Muscle of arm (tissue), 12 donors: ENCODE results near the gene DGCR8. TPM values are rescaled to one million over a fixed set of nuclear protein-coding genes. Genes with fewer than 3 reads are reported as not detected.
"Not testable (repeated sequence)": the region's sequence is repeated elsewhere in the genome, so short reads cannot be mapped to it uniquely, and the experiment has no call there.

Experiments
- DNase-seq: peaks from one replicate; pipeline ENCODE4 v3.0.0-alpha.2; 2013
- polyA plus RNA-seq, 12 donors: library from polyadenylated mRNA; unstranded; fragments of 120-200 nt; gene quantifications; one replicate each; pipeline ENCODE4 v1.2.1, GENCODE V29; 2013; ENCODE audit not compliant: insufficient read length in 12 of 12

Gene DGCR8
- polyA plus RNA-seq, 12 donors, result 25.1 to 50.1 (median 36.7) TPM; not detected in 1

DNA sequence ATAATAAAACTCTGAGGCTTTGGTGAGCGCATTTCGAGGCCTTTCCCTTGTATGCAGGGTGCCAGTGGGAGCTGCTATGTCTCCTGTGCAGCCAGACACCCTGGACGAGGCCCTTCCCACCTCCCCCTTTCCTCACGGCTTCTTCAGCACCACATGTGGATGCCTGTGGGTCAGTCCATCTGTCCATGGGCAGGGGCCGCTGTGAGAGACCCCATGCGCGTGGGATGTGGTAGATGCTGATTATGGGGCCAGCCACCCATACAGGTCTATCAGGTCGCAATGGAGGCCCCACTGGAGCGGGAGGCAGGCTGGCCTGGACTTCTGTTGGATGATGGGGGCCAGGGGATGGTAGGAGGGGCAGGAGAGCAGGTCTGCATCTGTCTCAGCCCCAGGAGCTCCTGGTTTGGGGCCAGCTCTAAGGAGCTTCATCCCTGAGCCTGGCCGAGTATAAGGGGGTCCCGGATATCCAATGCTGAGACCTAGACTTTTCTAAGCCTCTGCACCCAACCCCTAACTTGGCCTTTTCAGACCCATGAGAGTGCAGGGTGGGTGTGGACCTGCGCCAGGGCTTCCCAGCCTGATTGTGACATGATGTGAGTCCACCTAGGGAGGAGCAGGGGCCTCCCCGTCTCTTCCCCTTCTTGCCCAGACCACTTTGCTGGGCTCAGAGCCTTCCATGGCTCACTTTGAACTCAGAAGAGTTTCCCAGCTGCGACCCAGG lies 14.0 kb upstream of the DGCR8 start:
- no peak for DNase-seq

DNA sequence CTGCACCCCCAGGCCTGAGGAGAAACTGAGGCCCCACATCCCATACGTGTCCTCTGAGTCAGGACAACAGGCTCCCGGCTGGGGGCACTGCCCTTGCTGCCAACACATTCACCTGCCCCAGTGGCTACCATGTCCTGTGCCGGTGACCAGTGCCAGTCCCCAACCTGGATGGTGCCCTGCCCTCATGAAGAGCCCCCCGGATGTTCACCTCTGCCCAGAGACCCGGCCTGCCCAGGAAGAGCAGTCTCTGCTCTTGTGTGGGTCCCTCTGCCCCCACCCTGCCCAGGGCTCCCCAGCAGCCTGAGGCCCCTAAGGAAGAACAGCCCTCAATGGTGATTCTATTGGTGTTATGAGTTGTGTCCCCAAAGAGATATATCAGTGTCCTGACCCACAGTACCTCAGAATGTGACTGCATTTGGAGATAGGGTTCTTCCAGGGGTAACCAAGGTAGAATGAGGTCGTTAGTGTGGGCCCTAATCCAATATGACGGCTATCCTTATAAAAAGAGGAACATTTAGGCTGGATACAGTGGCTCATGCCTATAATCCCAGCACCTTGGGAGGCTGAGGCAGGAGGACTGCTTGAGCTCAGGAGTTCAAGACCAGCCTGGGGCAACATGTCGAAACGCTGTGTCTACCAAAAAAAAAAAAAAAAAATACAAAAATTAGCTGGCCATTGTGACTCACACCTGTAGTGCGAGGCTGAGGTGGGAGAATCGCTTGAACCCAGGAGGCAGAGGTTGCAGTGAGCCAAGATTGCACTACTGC lies 13.2 kb upstream of the DGCR8 start:
- DNase-seq, result no peak

DNA sequence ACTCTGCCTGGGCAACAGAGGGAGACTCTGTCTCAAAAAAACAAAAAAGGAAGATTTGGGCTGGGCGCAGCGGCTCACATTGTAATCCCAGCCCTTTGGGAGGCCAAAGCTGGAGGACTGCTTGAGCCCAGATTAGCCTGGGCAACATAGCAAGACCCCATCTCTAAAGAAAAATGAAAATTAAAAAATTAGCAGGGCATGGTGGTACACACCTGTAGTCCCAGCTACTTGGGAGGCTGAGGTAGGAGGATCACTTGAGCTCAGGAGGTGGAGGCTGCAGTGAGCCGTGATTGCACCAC lies 12.7 kb upstream of the DGCR8 start:
- DNase-seq, result not testable (repeated sequence)

DNA sequence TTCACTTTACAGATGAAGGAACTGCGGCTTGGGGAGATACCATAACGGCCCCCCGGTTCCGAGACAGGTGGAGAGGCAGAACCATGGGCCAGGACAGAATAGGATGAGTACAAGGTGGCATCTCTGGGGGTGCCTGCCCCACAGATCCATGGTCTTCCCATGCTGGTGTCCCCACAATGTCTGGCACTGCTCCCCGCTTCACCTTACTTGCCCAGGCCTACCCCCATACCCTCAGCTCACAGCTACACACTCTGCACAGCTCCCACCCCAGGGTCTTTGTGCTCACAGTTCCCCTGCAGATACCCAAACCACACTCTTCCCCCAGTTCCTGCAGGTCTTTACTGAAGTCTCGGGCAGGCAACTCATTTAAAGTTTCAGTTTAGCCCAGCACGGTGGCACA lies 11.4 kb upstream of the DGCR8 start:
- no peak for DNase-seq

DNA sequence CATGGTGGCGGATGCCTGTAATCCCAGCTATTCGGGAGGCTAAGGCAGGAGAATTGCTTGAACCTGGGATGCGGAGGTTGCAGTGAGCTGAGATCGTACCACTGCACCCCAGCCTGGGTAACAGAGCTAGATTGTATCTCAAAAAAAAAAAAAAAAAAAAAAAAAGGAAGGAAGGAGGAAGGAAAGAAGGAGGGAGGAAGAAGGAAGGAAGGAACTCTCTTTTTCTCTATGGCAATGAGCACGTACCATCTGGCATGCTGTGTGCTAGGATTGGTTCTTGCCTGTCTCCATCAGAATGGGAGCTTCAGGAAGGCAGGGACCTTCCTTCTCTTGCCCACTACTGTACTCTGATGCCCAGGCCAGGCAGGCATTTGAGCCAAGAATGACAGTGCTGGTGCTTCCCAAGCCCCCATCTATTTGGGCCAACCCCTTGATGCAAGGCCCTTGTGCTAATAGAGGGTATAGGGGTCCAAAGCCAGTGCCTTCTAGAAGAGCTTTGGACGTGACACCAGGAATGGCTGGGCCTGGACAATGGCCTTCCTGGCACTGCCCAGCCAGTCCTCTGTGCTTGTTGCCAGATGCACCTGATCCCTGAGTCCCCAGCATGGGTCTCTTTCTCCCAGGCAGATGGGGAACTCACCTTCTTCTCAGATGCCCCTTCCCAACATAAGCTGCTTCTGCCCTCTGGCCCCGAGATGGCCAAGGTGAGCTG lies 10.6 kb upstream of the DGCR8 start:
- DNase-seq, result no peak

DNA sequence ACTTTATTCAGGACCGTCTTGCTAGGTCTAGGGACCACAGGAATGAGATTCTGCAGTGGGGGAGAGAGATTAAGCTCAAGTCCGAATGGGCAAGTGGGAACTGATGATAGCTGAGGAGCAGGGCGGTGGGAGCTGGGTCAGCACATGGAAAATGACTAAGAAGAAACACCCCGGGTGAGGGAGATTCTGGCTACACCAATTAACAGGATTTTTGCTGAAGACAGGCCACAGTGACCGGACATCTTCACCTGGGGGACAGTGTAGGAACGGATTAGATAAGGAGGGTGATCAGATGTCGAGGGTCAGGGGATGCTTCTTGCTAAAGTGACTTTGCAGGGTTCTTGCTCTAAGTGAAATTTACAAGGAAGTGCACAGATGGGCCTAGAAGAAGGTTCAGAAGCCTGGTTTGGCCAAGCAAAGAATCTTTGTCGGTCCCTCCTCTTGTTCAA lies 8.5 kb upstream of the DGCR8 start:
- DNase-seq, result no peak

DNA sequence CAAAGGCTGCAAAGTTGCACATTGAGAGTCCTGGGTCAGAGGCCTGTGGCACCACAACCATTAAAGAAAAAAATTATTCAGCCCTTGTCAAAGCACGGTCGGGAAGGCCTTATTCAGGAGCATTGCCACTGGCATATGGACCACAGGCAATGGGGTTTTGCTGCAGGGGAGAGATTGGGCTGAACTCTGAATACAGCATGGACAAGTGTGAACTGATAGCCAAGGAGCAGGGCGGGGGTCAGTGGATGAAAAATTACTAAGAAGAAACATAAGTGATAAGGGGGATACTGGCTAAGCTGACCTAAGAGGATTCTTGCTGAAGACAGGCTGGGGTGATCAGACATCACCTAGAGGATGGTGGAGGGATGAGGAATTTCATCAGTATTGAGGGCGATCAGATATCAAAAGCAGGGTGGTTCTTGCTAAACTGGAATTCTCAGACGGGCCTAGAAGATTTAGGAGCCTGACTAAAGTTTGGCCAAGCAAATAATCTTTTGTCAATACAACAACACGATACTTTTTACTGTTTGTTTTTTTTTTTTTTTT lies 3.3 kb upstream of the DGCR8 start:
- no peak for DNase-seq

DNA sequence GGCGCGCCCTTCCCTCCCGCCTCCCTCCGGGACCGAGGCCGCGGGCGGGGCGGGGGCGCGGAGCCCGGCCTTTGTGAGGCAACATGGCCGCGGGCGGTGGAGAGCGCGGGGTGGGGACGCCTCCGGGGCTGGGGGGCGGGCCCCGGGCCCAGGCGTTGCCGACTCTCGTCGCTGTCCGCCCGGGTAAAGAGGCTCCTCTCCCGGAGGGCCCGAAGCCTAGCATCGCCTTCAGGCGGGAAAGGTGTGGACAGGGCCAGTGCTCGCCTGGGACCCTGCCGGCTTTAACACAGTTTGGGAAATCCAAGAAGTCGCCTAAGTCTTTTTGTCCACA lies 369 bp downstream of the DGCR8 start:
- peak; percentile 56 for DNase-seq

DNA sequence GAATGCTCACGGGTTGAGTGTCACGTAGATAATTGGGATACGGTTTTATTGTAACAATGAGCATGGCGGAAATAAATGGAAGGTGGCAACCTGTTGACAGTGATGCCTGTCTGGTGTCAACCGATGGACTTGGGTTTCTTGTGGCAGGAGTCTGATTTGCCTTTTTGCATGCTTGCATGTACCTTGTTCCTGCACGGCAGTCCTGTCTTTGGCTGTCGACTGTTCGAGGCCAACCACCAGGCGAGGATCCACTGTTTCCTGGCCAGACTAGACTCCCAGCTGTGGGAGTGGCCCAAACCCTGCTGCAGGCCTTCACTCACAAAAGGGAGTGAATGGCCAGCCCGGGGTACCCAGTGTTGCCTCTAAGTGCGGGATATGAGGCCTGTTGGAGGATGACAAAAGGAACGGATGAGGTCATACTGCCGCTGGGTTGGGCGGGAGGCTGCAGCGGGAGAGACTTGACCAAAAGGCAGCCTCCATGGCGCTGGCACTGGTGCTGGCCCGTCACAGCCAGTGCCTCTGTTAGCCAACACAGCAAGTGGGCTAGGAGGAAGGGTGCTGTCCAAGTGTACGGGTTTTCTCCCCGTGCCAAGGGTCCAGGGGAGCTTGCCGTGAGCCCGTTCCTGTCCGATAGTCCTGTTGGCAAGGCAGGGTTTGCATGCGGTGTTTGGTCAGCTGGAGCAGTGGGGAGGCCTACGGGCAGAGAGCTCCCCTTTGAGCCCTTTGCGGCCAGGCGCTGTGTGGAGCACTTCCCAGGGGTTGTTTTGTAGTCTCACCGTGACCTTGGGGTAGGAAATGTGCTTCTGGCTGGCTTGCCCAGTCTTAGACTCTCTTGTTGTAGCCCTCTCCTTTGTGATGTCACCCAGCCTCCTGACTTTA lies 974 bp downstream of the DGCR8 start:
- peak; percentile 54 for DNase-seq

DNA sequence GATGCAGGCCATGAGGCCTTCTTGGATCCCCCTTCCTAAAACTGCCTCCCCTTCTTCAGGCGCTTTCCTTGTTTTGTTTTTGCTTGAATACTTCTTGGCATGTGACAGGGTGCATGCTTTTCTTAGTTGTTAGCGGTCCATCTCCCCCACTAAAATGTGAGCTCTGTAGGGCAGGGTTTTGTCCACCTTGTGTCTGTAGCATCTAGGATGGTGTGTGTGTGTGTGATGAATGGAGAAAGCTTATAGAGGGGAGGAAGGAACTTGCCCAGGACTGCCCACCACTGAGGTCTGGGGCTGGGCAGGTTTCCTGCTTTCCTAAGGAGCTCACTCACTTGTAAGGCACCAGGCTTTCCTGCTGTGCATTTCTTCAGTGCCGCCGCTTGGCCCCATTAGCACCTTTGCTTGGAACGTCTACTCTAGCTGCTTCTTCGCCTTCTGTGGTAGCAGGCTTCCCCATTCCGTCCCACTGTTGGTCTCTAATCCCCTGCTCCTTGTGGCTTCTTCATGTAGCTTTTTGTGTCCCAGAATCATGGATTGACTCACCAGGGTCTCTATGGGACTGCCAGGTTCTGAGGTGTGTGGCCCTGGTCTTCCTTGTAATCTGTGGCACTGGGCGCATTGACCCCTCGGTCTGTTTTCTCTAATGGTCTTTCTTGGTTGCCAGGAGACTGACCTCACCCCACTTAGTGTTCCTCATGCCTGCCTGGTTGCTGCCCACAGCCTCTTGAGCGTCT lies 3.3 kb downstream of the DGCR8 start:
- no peak for DNase-seq

DNA sequence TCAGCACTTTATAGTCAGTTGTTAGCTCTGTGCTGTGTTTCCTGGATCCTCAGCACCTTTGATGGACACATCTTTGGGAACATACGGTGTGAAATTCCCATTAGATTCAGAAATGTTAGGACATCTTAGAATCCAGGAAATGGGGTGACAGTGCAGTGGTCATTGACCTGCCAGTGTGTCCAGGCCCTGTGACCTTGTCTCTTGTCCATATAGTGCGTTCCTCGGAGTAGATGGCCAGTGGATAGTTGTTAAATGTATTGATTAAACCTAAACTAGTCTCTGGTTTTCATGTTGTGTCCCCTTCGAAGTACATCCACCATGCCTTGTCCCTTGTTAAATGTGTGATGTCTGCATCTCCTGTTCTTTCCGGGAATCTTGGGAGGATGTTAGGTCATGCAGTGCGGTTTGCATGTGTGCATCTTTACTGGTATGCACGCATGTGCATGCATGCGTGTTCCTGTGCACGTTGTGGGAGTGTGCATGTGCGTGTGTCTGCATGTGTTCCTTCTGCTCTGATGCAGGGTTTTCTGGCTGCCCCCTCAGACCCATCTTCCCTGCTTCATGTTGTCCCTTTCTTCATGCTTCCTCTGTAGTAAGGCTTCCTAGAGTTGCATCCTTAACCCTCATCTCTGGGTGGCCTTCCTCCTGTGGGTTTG lies 4.0 kb downstream of the DGCR8 start:
- DNase-seq, result no peak

DNA sequence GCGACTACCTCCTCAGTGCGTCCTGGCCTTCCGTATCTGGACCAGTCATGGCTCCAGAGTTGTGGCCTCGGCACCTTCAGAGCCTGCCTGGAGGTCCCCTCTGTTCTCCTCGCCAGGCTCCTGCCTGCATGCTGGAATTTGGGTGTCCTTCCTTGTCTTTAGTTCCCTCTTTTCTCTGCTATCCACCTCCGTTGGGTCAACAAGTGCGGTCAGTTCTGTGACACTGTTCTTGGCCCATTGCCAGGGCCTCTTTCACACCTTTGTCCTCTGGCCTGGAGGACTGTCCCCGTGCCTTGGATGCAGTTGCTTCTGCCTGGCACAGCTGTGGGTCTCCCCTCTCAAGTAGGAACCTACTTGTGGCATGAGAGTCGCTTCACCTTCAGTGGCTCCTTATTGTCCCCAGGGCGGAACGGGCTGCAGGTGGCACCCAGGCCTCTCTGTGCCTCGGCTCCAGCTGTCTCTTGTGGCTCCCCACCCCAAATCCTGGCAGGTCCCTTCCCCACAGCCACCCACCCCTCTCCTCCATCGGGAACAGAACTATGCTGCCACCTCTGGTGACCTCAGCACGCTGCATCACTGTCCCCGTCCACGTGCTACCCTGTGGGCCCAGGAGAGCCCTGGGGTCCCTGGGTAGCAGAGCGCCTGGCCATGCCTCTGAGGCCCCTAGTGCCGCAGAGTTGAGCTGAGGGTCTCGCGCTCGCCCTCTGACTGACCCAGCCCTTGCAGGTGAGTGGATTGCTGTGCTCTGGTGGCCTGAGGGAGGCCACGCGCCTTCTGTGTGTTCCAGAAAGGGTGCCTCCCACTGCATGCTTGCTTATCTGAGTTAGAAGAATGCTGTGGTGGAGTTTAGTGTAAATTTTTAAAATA lies 4.7 kb downstream of the DGCR8 start:
- no peak for DNase-seq

DNA sequence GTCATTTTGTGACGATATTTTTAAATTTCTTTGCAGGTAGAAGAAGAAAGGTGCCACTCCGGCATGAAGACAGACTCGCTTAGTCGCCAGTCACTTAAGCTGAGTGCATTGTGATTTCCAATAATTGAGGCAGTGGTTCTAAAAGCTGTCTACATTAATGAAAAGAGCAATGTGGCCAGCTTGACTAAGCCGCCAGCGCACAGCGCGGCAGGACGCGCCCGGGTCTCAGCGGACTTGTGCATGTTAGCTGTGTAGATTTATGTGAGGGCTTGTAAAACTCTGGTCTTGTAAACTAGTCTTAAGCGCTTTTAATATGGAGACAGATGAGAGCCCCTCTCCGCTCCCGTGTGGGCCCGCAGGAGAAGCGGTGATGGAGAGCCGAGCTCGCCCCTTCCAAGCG lies 5.6 kb downstream of the DGCR8 start:
- DNase-seq, result no peak

DNA sequence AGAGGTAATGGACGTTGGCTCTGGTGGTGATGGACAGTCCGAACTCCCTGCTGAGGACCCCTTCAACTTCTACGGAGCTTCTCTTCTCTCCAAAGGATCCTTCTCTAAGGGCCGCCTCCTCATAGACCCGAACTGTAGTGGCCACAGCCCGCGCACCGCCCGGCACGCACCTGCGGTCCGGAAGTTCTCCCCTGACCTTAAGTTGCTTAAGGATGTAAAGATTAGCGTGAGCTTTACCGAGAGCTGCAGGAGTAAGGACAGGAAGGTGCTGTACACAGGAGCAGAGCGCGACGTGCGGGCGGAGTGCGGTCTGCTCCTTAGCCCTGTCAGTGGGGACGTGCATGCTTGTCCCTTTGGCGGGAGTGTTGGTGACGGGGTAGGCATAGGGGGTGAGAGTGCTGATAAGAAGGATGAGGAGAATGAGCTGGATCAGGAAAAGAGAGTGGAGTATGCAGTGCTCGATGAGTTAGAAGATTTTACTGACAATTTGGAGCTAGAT lies 6.1 kb downstream of the DGCR8 start:
- DNase-seq, result no peak

DNA sequence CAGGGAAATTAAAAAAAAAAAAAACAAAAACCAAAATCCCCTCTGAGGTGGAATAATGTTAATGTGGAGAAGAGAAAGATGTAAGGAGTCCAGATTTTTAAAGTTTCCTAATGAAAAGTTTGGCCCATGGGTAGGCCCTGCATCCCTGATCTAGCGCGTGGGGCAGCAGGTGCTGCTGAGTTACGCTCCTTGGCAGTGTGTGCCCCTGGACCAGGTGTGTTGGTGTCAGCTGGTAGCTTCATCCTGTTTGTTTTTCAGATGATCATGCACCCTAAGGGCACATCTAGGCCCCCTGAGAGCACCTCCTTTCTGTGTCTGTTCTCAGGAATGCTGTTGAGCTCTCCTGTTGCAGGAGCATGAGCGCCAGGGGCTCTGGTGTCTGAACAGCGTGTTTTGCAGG lies 6.7 kb downstream of the DGCR8 start:
- DNase-seq, result no peak

DNA sequence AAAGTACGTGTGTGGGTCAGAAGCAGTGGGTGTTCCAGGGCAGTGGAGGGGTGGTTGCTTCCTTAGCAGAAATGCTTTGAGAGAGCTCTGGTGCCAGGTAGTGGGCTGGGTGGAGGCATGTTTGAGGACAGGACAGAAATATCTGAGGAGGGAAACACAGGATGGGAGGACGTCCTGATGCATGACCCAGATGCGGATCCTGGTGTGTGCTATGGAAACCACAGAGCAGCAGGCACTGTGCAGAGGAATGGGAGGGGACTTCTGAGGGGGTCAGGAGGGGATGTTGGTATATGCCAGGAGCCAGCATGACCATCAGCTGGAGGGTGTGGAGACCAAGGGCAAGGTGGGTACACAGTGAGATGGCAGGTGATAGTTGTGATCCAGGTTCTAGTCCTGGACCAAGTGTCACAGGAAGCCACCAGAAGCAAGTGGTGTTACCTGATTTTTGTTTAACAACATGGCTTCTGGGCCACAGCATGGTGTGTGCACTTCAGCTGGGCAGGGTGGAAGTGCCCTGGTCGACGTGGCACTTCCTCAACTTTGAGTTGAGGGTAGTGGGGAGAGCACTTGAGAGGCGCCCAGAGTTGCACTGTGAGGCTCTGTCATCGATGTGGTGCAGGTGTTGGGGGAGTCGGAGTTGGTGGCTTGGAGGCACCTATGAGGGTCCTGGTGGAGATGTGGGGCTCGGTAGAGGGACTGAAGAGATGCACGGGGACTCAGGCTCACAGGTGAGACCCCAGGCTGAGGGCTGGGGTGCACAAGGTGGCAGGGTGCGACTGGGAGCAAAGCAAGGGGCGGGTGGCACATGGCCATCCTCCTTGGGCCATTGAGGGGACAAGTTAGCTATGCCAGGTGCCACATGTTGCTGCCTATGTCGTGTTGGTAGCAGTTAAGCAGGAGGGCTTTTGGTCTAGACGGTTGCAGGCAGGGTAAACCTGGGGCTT lies 7.5 kb downstream of the DGCR8 start:
- DNase-seq, result no peak

DNA sequence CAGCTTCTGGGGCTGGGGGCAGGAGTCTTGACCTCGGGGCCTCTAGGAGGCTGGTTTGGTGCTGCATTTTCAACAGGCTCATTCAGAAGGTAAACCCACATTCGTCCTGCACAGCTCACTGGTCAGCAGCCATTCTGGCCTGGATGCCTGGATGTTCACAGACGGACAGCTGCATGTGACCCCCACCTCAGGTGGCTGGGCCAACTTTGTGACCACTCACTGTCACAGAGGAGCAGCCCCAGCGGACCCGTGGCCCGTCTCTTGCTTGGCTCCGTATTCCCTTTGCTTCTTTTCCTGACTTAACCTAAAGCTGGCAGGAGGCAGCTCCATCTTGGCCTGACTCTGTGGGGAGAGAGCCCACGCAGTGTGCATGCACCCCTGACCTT lies 8.2 kb downstream of the DGCR8 start:
- DNase-seq, result no peak
